Peyer's patch (tissue), 4 donors: ENCODE data around the gene PARG. TPM values are rescaled to one million over a fixed set of nuclear protein-coding genes. Genes with fewer than 3 reads are reported as not detected.
A peak's percentile ranks its signal among the peaks of the same experiment; 100 is the strongest.
"Not testable (repeated sequence)": the region's sequence is repeated elsewhere in the genome, so short reads cannot be mapped to it uniquely, and the experiment has no call there.

Experiments used
- DNase-seq, 3 donors: peaks; one replicate each; pipeline ENCODE4 v3.0.0-alpha.2; 2017 to 2019
- H3K27ac ChIP-seq, 4 donors: fragments of 200-600 bp; sonication (generic); one replicate each; pipeline ENCODE4 v1.5.1; 2016 to 2019
- H3K27me3 ChIP-seq, 2 donors: fragments of 200-600 bp; sonication (generic); one replicate each; pipeline ENCODE4 v1.5.1; 2019
- H3K36me3 ChIP-seq, 3 donors: fragments of 200-600 bp; sonication (generic); one replicate each; pipeline ENCODE4 v1.5.1; 2016 to 2019
- H3K4me1 ChIP-seq, 4 donors: fragments of 200-600 bp; sonication (generic); one replicate each; pipeline ENCODE4 v1.5.1; 2016 to 2019
- H3K4me3 ChIP-seq, 4 donors: fragments of 200-600 bp; sonication (generic); 1 replicate in 3 of 4; 2 replicates in 1 of 4; pipeline ENCODE4 v1.5.1; 2016 to 2019; ENCODE audit warnings: mild to moderate bottlenecking in 1 of 4
- H3K9me3 ChIP-seq, 4 donors: fragments of 200-600 bp; sonication (generic); one replicate each; pipeline ENCODE4 v1.5.1; 2016 to 2019; ENCODE audit warnings: mild to moderate bottlenecking in 1 of 4
- POLR2A ChIP-seq, 2 donors: fragments of 450-650 bp; IDR thresholded peaks; one replicate each; pipeline ENCODE4 v1.5.1; 2017; ENCODE audit warnings: antibody characterized with exemption in 2 of 2, mild to moderate bottlenecking in 2 of 2, moderate library complexity in 2 of 2
- total RNA-seq, 4 donors: library from RNA; depleted of rRNA; stranded (reverse); fragments of >200 nt; gene quantifications; one replicate each; pipeline ENCODE4 v1.1.0, GENCODE V29; 2016
- TF ChIP-seq, protein P1 (sequence below), 6 experiments: fragments of 450-650 bp in 4 of 6; fragments of 200-600 bp in 2 of 6; sonication (generic) in 1 of 6; IDR thresholded peaks; one replicate each; pipeline ENCODE4 v1.5.1; 2017 to 2019; ENCODE audit warnings: antibody characterized with exemption in 6 of 6, mild to moderate bottlenecking in 3 of 6, moderate library complexity in 1 of 6

Gene PARG
- 10 to 100 TPM; 21.0 to 77.6 (median 41.8) TPM for total RNA-seq

DNA sequence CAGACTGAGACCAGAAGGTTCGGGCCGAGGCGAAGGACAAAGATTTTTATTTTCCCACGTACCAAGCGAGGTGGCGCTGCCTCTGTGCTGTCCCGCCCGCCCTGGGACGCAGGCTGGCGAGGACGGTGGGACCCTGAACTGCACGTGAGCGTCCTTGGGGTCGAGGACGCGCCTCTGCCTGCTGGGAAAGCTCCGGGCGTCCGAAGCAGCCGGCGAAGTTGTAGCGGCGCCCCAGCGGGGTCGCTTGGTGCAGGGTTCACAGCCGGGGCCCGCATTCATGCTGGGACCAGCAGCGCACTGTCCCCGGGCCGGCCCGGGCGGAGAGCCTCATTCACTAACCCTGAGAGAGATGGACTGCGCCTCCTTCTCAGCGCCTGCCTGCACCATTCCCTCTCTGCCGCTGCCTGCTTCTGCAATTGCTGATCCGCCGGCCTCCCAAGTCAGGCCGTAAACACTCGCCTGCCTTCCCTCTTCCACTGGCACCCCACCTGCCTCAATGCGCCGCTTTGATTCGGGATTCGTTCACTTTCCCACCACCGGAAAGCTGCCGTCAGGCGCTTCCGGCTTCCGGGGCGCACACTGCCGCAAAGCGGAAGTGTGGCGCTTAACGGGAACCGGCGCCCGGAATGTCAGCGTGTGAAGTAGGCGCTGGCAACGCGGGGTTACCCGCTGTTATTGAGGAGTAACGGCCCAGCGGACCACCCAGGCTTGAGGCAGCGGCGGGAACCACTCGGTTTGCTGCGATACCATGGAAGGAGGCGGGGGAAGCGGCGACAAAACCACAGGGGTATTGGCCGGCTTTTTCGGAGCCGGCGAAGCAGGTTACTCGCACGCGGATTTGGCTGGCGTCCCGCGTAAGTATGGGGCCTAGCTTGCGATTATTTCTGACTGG, at the start of gene PARG, which contains the start of gene TIMM23B:
TSS of gene PARG (minus strand) at position 581 of the 892 bp plus-strand sequence. CDS start at position 279, 302 bp downstream.
TSS of gene TIMM23B (plus strand) at position 607 of the 892 bp plus-strand sequence. CDS start at position 749, 142 bp downstream.
- Histone ChIP-seq H3K27ac (peak within 1 kb of the TSS; percentile 64 to 79 (median 76)), H3K4me3 (peak within 1 kb of the TSS; percentile 76 to 92 (median 87)), H3K4me1 (peaks cover 0 to 13% (median 0%) of the 10 kb centered on the region in 4 donors)
- not testable (repeated sequence) for H3K9me3 ChIP-seq, H3K36me3 ChIP-seq, H3K27me3 ChIP-seq
- peak; percentile 71 to 91 (median 85) for DNase-seq
- TF ChIP-seq, protein P1, sequence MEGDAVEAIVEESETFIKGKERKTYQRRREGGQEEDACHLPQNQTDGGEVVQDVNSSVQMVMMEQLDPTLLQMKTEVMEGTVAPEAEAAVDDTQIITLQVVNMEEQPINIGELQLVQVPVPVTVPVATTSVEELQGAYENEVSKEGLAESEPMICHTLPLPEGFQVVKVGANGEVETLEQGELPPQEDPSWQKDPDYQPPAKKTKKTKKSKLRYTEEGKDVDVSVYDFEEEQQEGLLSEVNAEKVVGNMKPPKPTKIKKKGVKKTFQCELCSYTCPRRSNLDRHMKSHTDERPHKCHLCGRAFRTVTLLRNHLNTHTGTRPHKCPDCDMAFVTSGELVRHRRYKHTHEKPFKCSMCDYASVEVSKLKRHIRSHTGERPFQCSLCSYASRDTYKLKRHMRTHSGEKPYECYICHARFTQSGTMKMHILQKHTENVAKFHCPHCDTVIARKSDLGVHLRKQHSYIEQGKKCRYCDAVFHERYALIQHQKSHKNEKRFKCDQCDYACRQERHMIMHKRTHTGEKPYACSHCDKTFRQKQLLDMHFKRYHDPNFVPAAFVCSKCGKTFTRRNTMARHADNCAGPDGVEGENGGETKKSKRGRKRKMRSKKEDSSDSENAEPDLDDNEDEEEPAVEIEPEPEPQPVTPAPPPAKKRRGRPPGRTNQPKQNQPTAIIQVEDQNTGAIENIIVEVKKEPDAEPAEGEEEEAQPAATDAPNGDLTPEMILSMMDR (IDR thresholded peaks at IDR 0.05), result peak in 1 of 6 experiments; percentile 16
- TF ChIP-seq POLR2A (IDR thresholded peaks at IDR 0.05), result peak in 1 of 2 donors; percentile 20

DNA sequence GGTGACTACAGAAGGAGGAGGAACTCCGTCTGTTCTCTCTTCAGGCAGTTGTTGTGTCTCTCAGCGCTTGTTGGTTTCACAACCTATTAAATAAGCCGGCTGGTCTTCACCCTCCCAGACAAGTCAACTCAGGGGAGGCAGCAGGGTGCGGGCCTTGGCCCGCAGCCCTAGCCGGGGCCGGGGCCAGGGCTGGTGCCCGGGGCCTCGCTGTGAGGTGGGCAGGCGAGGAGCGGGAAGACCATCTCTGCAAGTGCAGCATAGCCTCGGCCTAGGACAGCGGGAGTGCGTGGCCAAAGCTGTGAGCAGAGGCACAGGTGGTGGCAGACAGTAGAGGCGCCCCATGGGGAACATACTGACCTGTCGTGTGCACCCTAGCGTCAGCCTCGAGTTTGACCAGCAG, 46.5 kb upstream of the PARG start, which contains the start of gene AGAP6:
TSS of gene AGAP6 (plus strand) at position 31 of the 400 bp plus-strand sequence. CDS start at position 341, 310 bp downstream.
- not testable (repeated sequence) for H3K4me1 ChIP-seq, H3K36me3 ChIP-seq, H3K27ac ChIP-seq, H3K4me3 ChIP-seq, H3K9me3 ChIP-seq, H3K27me3 ChIP-seq, DNase-seq

DNA sequence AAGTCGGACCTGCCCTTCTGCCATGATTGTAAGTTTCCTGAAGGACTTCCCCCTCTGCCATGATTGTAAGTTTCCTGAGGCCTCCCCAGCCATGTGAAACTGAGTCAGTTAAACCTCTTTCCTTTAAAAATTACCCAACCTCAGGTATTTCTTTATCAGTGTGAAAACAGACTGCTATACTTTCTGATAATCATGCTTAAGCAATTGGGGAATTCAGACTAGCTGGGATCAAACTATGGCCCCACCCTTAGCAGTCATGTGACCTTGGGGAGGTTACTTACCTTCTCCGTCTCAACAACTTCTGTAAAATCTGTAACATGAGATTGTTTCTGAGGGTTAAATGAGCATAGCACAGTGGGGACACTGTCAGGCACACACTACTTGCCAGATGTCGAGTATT, 45.4 kb upstream of the PARG start:
- H3K4me1 ChIP-seq, DNase-seq, H3K4me3 ChIP-seq, H3K36me3 ChIP-seq, H3K9me3 ChIP-seq, H3K27ac ChIP-seq, H3K27me3 ChIP-seq: not testable (repeated sequence)

DNA sequence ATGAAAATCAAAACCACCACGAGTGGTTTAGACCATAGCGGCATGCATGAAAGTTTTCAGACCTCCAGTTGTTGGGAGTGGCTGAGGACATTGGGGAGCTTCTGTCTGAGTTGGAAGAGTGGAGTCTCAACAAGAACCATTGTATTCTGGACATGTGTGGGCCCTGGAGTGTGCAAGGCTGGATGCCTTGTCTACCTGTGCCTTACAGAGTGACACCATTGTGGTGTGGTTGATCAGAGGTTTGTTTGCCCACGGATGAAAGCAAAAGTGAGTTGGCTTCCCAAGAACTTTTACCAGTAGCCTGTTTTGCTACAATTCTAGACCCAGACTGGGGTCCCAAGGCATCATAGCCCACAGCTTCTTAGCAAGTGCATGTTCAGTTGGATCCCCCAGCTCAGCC, 35.9 kb upstream of the PARG start:
- not testable (repeated sequence) for DNase-seq, H3K36me3 ChIP-seq, H3K9me3 ChIP-seq, H3K27me3 ChIP-seq, H3K4me1 ChIP-seq, H3K4me3 ChIP-seq, H3K27ac ChIP-seq

DNA sequence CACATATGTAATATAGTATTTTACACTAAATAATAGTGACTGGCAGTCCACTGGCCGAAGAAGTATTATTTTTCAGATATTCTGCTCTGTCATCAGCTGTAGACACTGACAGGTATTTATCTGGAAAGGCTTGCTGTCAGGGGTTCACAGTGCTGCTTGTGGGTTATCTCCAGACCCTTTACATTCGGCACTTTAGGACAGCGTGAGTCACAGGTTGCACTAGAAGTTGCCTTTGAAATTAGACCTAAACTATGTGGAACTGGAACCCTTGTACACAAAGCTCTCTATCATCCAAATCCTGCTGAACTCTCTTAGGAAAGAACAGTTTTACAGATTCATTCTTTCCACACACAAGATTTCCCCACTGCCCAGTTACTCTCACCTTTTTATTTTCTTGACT, 30.3 kb upstream of the PARG start:
- H3K27me3 ChIP-seq, H3K4me3 ChIP-seq, H3K4me1 ChIP-seq, H3K27ac ChIP-seq, H3K9me3 ChIP-seq, DNase-seq: not testable (repeated sequence)
- H3K36me3 ChIP-seq, result peaks cover 0 to 14% (median 0%) of the 10 kb centered on the region in 3 donors

DNA sequence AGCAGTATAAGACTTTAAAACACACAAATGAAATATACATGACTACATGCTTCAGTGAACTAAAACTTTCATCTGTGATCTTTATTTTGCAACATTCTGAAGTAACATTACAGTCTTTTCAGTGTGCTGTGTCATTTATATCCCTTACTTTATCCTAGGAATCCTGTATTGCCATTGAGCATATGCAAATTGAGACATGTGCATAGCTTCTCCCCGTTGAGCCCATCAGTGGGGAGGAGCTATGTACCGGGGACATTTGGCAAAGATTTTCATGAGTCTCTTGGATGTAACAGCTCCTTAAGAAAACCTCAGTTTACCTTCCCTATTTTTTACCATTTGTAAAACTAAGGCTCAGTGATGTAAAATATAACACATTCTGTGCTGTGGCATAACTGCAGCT, 29.6 kb upstream of the PARG start:
- not testable (repeated sequence) for DNase-seq, H3K4me1 ChIP-seq, H3K27me3 ChIP-seq, H3K4me3 ChIP-seq, H3K9me3 ChIP-seq, H3K27ac ChIP-seq
- H3K36me3 ChIP-seq, result peaks cover 0 to 14% (median 0%) of the 10 kb centered on the region in 3 donors

DNA sequence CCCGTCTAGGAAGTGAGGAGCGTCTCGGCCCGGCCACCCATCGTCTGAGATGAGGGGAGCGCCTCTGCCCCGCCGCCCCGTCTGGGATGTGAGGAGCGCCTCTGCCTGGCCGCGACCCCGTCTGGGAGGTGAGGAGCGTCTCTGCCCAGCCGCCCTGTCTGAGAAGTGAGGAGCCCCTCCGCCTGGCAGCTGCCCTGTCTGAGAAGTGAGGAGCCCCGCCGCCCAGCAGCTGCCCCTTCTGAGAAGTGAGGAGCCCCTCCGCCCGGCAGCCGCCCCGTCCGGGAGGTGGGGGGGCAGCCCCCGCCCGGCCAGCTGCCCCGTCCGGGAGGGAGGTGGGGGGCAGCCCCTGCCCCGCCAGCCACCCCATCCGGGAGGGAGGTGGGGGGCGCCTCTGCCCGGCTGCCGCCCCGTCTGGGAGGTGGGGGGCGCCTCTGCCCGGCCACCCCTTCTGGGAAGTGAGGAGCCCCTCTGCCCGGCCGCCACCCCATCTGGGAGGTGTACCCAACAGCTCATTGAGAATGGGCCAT, 28.6 kb upstream of the PARG start:
- H3K27ac ChIP-seq, H3K9me3 ChIP-seq, H3K27me3 ChIP-seq, DNase-seq, H3K4me1 ChIP-seq, H3K4me3 ChIP-seq: not testable (repeated sequence)
- H3K36me3 ChIP-seq, result peaks cover 0 to 14% (median 0%) of the 10 kb centered on the region in 3 donors

DNA sequence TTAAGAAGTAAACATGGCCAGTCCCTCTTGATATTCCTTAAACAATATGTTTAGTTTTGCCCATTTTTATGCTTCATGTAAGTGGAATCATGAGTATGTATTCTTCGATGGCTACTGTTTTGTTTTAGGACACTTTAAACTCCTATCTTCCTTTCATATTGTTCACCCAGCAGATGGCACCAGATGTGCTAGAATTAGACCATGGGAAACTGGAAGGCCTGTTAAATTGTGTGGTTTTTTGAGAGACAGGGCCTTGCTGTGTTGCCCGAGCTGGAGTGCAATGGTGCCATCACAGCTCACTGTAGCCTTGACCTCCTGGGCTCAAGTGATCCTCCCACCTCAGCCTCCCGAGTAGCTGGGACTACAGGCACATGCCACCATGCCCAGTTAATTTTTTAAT, 11.3 kb upstream of the PARG start:
- H3K36me3 ChIP-seq, H3K4me1 ChIP-seq, H3K4me3 ChIP-seq, H3K9me3 ChIP-seq, H3K27ac ChIP-seq, H3K27me3 ChIP-seq, DNase-seq: not testable (repeated sequence)

DNA sequence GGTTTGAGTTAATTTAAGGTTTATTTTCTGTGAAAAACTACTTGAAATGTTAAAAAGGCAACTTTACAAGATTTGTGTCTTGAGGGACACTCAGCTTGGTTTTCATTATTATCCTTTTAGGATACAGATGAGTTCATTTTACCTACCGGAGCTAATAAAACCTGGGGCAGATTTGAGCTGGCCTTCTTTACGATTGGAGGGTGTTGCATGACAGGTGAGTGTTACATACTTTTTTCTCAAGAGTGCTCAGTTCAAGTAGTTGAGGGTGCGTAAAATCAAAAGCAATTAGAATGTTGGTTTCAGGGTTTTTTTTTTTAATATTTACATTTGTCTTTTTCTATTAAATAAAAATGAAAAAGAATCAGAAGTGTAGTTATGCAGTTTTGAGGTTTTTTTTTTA, 10.2 kb upstream of the PARG start:
- H3K4me1 ChIP-seq, H3K27ac ChIP-seq, H3K4me3 ChIP-seq, H3K9me3 ChIP-seq, H3K27me3 ChIP-seq, DNase-seq: not testable (repeated sequence)
- peaks cover 0 to 16% (median 0%) of the 10 kb centered on the region in 3 donors for H3K36me3 ChIP-seq

DNA sequence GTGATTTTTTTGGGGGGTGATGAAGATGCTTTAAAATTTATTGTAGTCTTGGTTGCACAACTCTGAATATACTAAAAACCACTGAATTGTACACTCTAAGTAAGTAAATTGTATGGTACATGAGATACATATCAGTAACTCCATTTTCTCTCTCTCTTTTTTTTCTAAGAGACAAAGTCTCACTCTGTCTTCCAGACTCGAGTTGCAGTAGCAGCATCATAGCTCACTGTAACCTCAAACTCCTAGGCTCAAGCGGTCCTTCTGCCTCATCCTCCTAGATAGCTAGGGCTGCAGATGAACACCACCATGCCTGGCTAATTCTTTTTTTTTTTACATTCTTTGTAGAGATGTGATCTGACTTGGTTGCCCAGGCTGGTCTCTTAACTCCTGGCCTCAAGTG, 6.9 kb upstream of the PARG start:
- not testable (repeated sequence) for H3K9me3 ChIP-seq, H3K4me3 ChIP-seq, H3K4me1 ChIP-seq, H3K27ac ChIP-seq, DNase-seq, H3K27me3 ChIP-seq
- H3K36me3 ChIP-seq, result peaks cover 0 to 12% (median 0%) of the 10 kb centered on the region in 3 donors

DNA sequence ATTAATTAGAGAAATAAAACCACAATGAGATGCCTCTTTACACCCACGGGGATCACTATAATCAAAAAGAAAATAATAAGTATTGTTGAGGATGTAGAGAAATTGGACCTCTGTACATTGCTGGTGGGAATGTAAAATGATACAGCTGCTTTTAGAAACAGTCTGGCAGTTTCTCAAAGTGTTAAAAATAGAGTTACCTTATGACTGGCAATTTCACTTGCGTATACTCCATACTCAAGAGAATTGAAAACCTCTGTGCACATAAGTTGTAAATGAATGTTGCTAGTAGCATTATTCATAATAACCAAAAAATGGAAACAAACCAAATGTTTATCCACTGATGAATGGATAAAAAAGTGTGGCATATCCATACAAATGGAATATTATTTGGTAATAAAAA, 6.3 kb upstream of the PARG start:
- H3K27ac ChIP-seq, H3K4me3 ChIP-seq, H3K27me3 ChIP-seq, DNase-seq, H3K9me3 ChIP-seq, H3K4me1 ChIP-seq: not testable (repeated sequence)
- peaks cover 0 to 12% (median 0%) of the 10 kb centered on the region in 3 donors for H3K36me3 ChIP-seq

DNA sequence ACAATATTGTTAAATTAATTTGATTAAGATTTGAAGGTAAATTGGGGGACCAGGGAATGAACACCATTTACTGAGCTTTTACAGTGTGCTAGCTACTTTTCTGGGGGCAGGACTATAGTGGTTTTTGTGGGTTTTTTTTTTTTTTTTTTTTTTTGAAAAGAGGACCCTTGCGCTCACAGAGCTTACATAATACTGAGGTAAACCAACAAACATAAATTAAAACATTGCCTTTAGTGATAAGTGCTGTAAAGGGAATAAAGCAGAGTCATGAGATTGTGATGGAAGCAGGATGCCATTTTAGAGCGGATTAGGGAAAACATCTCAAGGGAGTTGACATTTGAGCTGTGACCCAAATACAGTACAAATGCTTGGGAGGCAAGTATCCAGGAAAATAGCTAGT, 1.8 kb upstream of the PARG start:
- not testable (repeated sequence) for H3K27ac ChIP-seq, DNase-seq, H3K9me3 ChIP-seq, H3K27me3 ChIP-seq, H3K4me3 ChIP-seq
- Histone ChIP-seq H3K36me3 (peaks cover 0 to 12% (median 0%) of the 10 kb centered on the region in 3 donors), H3K4me1 (peaks cover 0 to 13% (median 0%) of the 10 kb centered on the region in 4 donors)

DNA sequence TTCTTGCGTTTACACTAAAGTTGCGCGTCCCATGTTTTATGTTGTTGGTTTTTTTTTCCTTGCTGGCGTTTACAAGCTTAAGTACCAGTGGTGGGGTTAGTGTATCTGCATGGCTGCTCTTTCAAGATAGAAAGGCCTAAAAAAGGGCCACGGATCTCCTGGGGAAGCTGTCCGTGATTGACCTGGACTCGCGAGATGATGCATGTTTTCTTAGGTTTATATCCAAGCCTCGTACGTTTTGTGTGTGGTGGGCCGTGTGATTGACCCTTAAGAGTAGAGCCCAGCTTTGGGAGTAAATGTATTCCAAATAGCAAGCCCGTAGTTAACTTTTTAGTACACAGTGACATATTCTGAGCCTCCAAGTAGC, 495 bp upstream of the PARG start:
- Histone ChIP-seq H3K27ac (peak overlapping the region; percentile 64 to 79 (median 76)), H3K4me3 (peak overlapping the region; percentile 76 to 92 (median 87)), H3K4me1 (peaks cover 0 to 13% (median 0%) of the 10 kb centered on the region in 4 donors)
- H3K36me3 ChIP-seq, H3K9me3 ChIP-seq, H3K27me3 ChIP-seq, DNase-seq: not testable (repeated sequence)
